OCI-M2 (cell line): ENCODE measurements around the gene TNNI2.
"Not testable (repeated sequence)": the region's sequence is repeated elsewhere in the genome, so short reads cannot be mapped to it uniquely, and the experiment has no call there.

Experiments used
- DNase-seq: peaks from one replicate; lab custom pipeline; 2025; ENCODE audit not compliant: unreplicated experiment; lab: John Stamatoyannopoulos, UW

TNNI2 gene

GRCh38 chr11:1838426-1839144, at the start of gene TNNI2:
TSS of gene TNNI2 (plus strand) at chr11:1838981. CDS start at chr11:1839697, 716 bp downstream.
- no peak for DNase-seq

GRCh38 chr11:1791912-1792311, 46.9 kb upstream of the TNNI2 start:
- DNase-seq: no peak

GRCh38 chr11:1792461-1792860, 46.3 kb upstream of the TNNI2 start:
- no peak for DNase-seq

- DNase-seq: no peak
Observed at GRCh38 chr11:1793081-1793480, 45.7 kb upstream of the TNNI2 start.

- no peak for DNase-seq
Observed at GRCh38 chr11:1796413-1797011, 42.3 kb upstream of the TNNI2 start.

- DNase-seq: no peak
Observed at GRCh38 chr11:1797391-1798125, 41.2 kb upstream of the TNNI2 start.

GRCh38 chr11:1803246-1803645, 35.5 kb upstream of the TNNI2 start:
- no peak for DNase-seq

GRCh38 chr11:1803835-1804519, 34.8 kb upstream of the TNNI2 start:
- not testable (repeated sequence) for DNase-seq

GRCh38 chr11:1805525-1805924, 33.3 kb upstream of the TNNI2 start:
- no peak for DNase-seq

- no peak for DNase-seq
Observed at GRCh38 chr11:1807264-1807995, 31.4 kb upstream of the TNNI2 start.

GRCh38 chr11:1810761-1811160, 28.0 kb upstream of the TNNI2 start:
- DNase-seq: no peak

- DNase-seq: no peak
Observed at GRCh38 chr11:1812274-1812673, 26.5 kb upstream of the TNNI2 start.

- DNase-seq: no peak
Observed at GRCh38 chr11:1812801-1813200, 26.0 kb upstream of the TNNI2 start.

GRCh38 chr11:1813356-1813755, 25.4 kb upstream of the TNNI2 start:
- DNase-seq: not testable (repeated sequence)

- DNase-seq: no peak
Observed at GRCh38 chr11:1814691-1815090, 24.1 kb upstream of the TNNI2 start.

GRCh38 chr11:1815311-1815710, 23.5 kb upstream of the TNNI2 start:
- no peak for DNase-seq

- DNase-seq: no peak
Observed at GRCh38 chr11:1815751-1816150, 23.0 kb upstream of the TNNI2 start.

- no peak for DNase-seq
Observed at GRCh38 chr11:1817000-1817399, 21.8 kb upstream of the TNNI2 start.

- DNase-seq: no peak
Observed at GRCh38 chr11:1817511-1817910, 21.3 kb upstream of the TNNI2 start.

GRCh38 chr11:1819074-1819473, 19.7 kb upstream of the TNNI2 start:
- no peak for DNase-seq
